ENCODE measurements around the gene FAM171A1. TPM values are rescaled to one million over a fixed set of nuclear protein-coding genes. Genes with fewer than 3 reads are reported as not detected.

The FAM171A1 gene
- total and polyA plus RNA-seq, 2 of the 13 experiments (the other 11 are each of a cell fraction or from before 2014, with no cell fraction given): 21.5 to 34.7 TPM

DNA sequence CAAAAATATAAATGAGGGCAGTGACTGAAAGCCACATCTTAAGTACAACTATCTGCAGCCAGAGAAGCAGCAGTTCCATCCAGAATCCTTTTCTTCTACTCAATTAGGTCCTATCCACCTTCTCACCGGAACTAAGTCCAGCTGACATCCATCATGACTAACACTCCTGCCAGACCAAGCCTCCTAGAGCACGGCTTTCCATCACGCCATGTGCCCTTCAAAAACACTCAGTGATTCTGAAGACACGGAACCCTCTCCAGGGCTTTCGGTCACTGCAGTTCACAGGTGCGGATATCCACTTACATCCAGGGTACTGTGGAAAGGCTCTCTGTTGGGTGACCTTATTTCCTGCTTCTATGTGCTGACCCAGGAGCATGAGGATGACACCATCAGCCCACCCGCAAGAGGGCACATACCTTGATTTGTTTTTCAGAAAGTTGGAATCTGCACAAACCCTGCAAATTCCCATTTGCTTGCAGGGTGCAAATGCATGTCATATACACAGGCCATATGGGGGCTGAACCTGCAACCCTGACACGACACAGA, 64.3 kb downstream of the FAM171A1 start (continued):
- TF ChIP-seq AHDC1 (CRISPR knock-in tag; IDR thresholded peaks at IDR 0.05; ENCODE audit: borderline replicate concordance) (no peak), EHMT2 (IDR thresholded peaks at IDR 0.05; ENCODE audit: borderline replicate concordance, low read depth, low read length) (no peak), ZFP36L2 (CRISPR knock-in tag; IDR thresholded peaks at IDR 0.05) (no peak), ZNF776 (CRISPR knock-in tag; IDR thresholded peaks at IDR 0.05) (no peak), GLMP (CRISPR knock-in tag; IDR thresholded peaks at IDR 0.05; ENCODE audit: borderline replicate concordance) (no peak)

DNA sequence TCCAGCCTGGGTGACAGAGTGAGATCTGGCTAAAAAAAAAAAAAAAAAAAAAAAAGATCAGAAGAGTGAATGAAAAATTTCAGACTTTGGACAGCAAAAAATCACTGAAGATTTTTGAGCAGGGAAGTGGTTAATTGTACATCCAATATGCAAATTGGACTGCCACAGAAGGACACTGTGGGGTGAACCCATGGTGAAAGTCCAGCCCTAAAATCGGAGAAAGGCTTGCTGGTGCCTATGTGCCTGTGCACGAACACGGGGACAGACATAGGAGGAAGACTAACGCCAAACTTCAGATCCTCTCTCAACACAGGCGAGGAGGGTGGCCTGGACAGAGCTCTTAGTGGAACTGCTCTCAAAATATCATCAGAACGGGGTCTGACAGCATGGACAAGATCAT, 65.5 kb downstream of the FAM171A1 start:
- H4K20me1 ChIP-seq (ENCODE audit: insufficient read depth, low read length): 0 out of 2 replicates have a peak, but pooled peaks cover 4% of the 10 kb centered on the region
- FAIRE-seq: no peak
- in situ Hi-C loops (cut with HindIII; ENCODE audit: extremely low pct_ligation_motif_present, low pct_unique_long_range_greater_than_20kb) (no loop called here), intact Hi-C loops (cut with micrococcal nuclease; ENCODE audit: unreplicated experiment) (no loop called here)
- no peak for ATAC-seq
- ChIA-PET CTCF (ENCODE audit: low intra/inter-chr PET ratio, low total read pairs) (no interaction called here), POLR2A (no interaction called here)
- H3K36me3 ChIP-seq (replicated peaks in 1 of 2; ENCODE audit: control insufficient read depth in 1 of 2, insufficient read depth in 2 of 2, low read length in 2 of 2): no peaks in the 10 kb centered on the region; a peak in 1 of 5 replicates
- no TSS peak for BruUV-seq (replicated peaks)
- no peak for TF ChIP-seq ZNF598 (CRISPR knock-in tag; IDR thresholded peaks at IDR 0.05; ENCODE audit: borderline replicate concordance)
- TF ChIP-seq SMC3 (IDR thresholded peaks at IDR 0.05; ENCODE audit: low read length): no peak
- H3K27ac ChIP-seq (ENCODE audit: extremely low read length, insufficient read depth, low read length): no peak overlapping the region
- peaks cover 18% of the 10 kb centered on the region for H3K79me2 ChIP-seq (ENCODE audit: insufficient read depth, low read length)
- H3K9ac ChIP-seq (ENCODE audit: insufficient read depth, low read depth, low read length): no peak overlapping the region
- no peak overlapping the region for H2AFZ ChIP-seq (ENCODE audit: low read length)
- H3K4me3 ChIP-seq (replicated peaks in 1 of 3; ENCODE audit: insufficient read depth in 1 of 3, low read depth in 2 of 3, low read length in 3 of 3): no peak overlapping the region
- no peak overlapping the region for H3K4me2 ChIP-seq (ENCODE audit: low read depth, low read length)
- DNase-seq (ENCODE audit: low spot score): no peak
- peaks cover 13% of the 10 kb centered on the region for H3K4me1 ChIP-seq (ENCODE audit: insufficient read depth, low read length)
- 95% methylated on average over 6 of the region's 6 CpGs for WGBS (ENCODE audit: low lambda C conversion rate)
- H3K9me3 ChIP-seq (ENCODE audit: low read length): no peaks in the 10 kb centered on the region
- no peaks in the 10 kb centered on the region for H3K27me3 ChIP-seq (ENCODE audit: control insufficient read depth in 1 of 2, insufficient read depth in 2 of 2, low read length in 2 of 2)
